Neural progenitor cell (in vitro differentiated cells): ENCODE results near the gene GLOD4.

Experiments used
- EZH2 ChIP-seq: fragments of 200-600 bp; sonication (generic); IDR thresholded peaks from 2 replicates; pipeline ENCODE4 v1.6.1; 2017; ENCODE audit warnings: antibody characterized with exemption, mild to moderate bottlenecking, moderate library complexity
- TF ChIP-seq, protein P1 (sequence below): fragments of 200-600 bp; sonication (generic); IDR thresholded peaks from 2 replicates; pipeline ENCODE4 v1.5.1; 2017; ENCODE audit warnings: antibody characterized with exemption, mild to moderate bottlenecking

DNA sequence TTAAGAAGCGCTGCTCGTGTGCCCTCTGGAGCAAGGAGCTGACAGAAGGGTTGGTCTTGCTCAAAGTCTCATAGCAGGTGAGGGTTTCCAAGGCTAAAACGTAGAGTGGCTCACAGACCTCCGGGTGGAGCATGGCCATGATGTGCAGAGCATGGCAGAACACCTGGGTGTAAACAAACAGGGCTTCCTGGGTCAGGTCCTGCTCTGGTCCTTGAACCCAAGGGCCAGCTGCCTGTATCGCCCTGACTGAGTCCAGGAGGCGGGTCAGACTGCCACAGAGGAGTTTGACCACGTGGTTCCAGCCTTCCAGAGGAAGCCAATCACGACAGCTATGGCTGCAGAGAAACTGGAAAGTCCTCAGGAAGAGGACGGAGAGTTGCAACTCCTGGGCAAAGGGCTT lies 37.1 kb downstream of the GLOD4 start:
- TF ChIP-seq, protein P1, sequence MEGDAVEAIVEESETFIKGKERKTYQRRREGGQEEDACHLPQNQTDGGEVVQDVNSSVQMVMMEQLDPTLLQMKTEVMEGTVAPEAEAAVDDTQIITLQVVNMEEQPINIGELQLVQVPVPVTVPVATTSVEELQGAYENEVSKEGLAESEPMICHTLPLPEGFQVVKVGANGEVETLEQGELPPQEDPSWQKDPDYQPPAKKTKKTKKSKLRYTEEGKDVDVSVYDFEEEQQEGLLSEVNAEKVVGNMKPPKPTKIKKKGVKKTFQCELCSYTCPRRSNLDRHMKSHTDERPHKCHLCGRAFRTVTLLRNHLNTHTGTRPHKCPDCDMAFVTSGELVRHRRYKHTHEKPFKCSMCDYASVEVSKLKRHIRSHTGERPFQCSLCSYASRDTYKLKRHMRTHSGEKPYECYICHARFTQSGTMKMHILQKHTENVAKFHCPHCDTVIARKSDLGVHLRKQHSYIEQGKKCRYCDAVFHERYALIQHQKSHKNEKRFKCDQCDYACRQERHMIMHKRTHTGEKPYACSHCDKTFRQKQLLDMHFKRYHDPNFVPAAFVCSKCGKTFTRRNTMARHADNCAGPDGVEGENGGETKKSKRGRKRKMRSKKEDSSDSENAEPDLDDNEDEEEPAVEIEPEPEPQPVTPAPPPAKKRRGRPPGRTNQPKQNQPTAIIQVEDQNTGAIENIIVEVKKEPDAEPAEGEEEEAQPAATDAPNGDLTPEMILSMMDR: no peak
- TF ChIP-seq EZH2: no peak
